ENCODE data around the gene LTBR.
A peak's percentile ranks its signal among the peaks of the same experiment; 100 is the strongest.

The LTBR gene

DNA sequence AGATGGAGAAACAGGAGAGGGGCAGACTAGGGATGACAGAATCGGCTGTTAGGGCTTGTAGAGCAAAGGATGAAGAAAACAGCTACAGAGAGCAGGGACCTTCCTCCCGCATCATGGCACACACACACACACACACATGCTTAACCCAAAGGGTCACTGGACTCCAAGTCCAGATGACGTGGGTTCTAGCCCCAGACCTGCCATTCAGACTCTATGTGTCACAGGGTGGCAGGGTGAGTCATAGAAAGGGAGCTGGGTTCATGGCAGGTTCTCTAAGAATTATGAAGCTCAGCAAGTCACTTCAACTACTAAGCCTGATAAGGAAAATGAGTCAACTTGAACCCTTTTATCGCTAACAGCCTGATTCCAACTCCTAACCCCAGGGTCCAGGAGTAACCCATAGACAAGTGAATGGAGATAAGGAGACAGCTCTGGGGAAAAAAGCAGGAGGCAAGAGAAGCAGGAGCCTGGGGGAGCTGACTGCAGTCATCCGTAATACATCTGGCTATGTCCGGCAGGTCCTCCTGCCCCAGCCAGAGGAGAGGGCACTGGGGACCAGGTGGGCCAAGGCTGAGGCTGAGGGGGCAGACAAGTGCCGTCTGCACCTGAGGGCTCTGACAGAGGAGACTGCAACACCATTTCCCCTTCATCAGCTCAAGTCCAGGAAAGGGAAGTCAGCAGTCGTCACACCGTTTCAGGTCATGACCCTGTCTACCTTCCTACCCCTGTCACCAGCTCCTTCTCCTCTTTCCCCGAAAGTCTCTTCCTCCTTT lies 38.5 kb upstream of the LTBR start:
- no peak for DNase-seq (ENCODE audit: low read depth, low spot score)

DNA sequence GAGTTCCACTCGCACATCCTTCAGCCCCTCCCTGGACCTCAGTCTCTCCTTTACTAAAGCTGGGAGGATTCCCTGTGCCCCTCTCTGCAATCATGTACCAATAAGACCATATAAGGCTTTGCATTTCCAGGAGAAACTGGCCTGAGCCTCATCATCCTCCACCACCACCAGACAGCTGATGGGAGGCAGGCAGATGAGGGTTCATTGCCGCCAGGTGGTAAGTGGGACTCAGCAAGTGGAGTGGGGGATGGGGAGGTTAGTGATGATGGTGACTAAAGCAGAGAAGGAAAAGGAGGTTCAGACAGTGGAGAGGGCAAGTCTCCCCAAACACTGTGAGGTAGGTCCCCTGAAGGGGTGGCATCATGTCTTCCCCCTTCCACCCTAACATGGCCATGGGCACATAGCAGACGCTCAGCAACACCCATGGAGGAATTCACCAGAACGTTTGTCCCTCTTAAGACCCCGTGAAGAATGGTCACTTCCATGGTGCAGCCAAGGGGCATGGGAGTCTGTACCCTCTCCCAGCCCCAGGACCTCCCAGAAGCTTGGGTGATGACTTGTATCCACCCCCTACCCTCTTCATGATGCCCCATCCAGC lies 37.6 kb upstream of the LTBR start:
- no peak for DNase-seq (ENCODE audit: low read depth, low spot score)

More for the DNA sequence above, 38.5 kb upstream of the LTBR start:
- H3K4me3 ChIP-seq (ENCODE audit: low read length), result no peak overlapping the region

DNA sequence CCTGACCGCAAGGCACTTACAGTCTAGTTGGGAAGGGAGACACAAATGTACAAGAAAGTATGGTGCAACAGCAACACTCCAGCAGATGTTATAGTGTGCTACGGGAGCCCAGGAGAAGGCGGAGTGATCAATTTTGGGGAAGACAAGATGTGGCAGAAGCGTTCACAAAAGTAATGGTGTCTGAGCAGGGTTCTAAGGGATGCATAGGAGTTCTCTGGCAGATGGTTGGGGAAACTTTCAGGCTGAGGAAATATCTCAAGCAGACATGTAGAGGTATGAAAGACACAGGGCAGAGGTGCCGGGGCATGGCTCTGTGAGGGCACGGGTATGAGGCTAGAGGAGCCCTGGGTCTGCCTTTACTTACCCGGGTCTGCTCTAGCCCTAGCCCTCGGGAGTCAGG lies 37.0 kb upstream of the LTBR start:
- H3K4me3 ChIP-seq (ENCODE audit: low read length), result no peak overlapping the region
- DNase-seq (ENCODE audit: low read depth, low spot score), result no peak

More for the DNA sequence above, 37.6 kb upstream of the LTBR start:
- no peak overlapping the region for H3K4me3 ChIP-seq (ENCODE audit: low read length)

DNA sequence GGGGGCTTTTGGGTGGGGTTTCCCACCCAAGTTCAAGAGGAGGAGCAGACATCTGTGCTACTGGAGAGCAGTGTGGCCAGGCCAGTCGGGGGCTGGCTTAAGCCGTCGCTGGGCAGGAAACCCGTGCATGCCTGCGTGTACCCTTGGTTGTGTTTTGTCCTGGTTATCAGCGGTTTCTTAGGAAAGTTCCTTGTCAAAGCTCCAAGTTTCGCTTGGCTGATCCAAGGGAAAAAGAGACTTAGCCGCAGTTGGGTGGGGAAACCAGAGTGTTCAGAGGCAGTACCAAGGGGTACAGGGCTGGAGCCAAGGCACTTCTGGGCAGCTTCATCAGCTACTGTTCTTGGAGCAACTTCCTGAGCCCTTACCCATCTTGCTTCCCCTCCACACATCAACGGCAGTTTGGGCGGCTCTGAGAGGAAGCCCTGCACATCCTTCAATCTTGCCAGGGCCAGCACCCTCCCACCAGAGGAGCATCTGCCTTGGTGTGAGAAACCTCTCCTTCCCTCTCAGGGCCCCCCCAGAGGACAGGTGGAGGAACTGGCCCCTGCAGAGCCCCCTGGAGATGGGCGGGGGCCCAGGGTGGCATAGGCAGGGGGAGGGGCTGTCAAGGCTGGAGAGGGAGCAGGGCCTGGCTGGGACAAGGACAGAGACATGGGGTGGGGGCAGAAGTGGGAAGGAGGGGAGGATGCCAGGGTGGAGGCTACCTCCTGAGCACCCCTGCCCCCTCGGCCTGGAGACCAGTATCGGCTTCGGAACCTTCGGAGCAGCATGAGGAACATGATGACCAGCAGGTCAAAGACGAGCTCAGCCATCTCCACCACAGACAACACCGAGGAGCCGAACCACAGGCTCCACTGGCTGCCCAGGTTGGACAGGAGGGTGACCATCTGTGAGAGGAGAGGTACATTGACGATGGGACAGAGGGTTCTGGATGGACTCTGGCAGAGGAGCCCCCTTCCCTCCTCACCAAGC lies 36.3 kb upstream of the LTBR start:
- H3K4me3 ChIP-seq (ENCODE audit: low read length), result peak overlapping the region; percentile 10; the same call in 1 of the 2 replicates
- peak; percentile 70 for DNase-seq (ENCODE audit: low read depth, low spot score)

DNA sequence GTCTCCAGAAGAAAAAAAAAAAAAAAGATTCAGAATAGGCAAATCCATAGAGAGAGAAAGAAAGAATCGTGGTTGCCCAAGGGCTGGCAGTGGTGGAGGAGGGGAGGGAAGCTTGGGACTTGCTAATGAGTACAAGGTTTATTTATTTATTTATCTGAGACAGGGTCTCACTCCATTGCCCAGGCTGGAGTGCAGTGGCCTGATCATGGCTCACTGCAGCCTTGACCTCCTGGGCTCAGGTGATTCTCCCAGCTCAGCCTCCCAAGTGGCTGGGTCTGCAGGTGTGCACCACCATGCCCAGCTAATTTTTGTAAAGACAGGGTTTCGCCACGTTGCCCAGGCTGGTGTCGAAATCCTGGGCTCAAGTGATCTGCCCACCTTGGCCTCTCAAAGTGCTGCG lies 32.3 kb upstream of the LTBR start:
- DNase-seq (ENCODE audit: low read depth, low spot score), result no peak
- no peak overlapping the region for H3K4me3 ChIP-seq (ENCODE audit: low read length)

DNA sequence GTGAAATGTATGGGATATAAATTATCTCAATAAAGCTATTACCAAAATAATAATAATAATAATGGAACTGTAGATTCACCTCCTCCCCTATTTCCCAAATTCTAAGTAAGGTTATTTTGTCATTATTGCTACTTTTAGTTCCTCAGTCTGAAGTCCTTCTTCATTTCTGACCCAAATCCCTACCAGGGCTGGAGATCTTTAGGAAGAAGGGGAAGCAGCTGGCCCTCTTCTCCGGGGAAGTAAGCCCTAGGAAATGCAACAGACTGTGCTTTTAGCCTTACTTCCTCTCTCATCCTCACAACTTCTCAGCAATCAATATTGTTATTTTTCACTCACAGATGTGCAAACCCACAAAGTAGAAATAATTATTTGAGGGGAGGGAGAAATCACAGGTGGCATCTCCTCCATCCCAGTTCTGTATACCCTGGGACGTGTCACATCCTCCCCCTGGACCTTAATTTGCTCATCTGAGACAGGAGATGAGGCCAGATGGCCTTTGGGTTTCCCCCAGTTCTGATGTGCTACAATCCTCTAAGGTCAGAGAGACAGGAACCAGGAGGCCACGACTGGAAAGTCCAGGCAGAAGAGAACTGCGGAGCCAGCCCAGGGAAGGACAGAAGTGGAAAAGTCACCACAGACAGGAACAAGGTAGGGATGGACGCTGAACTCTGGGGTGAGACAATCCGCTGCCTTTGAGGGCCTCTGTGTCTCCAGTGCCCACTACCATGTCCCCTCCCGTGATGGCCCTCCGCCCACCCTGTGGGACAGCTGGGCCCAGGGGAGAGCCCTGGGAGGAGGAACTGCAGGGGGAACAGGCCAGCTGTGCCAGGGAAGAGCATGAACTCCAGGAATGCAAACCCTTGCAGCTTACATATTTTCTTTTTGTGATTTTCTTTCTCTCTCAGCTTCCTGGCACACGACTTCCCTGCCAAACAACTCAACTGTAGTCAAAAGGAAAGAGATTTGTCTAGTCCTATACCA lies 31.5 kb upstream of the LTBR start:
- DNase-seq (ENCODE audit: low read depth, low spot score), result no peak
- no peak overlapping the region for H3K4me3 ChIP-seq (ENCODE audit: low read length)

DNA sequence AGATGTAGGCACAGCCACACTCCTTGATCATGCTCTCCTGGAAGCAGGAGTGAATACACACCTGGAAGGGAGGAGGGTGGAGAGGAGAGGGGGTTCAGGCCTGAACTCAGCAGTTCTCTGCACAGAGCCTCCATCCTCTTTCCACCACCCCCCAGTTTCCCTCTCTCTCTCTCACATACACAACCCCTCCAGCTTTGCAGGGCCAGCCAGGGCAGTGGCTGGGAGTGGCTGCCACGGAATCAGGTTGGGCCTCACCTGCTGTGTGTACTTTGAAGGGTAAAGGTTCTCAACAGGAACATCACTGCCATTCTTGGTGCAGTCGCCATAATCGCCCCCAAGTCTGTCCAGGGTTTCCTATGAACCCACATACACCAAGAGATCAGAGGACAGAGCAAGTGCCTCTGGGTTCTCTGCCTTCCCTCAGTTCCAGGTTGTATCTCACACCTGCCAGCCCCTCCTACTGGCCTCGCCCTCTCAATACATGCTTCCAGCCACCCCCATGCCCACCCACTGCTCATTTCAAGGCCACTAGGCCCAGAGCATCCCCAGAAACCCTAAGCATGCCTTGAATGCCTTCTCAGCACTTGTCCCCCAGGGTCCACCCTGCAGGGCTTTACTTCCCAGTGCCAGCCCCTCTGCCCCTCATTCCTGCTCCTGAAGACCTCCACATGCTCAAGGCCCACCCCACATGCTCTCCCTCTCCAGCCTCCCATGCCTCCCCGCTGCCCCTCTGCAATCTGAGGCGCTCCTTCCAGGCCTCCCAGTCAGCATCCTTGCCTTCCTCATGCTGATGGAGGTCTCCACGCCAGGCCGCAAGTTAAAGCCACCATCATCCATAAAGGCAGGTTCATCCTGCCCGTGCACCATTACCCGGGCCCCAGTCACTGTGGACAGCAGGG lies 29.2 kb upstream of the LTBR start:
- DNase-seq (ENCODE audit: low read depth, low spot score), result no peak
- H3K4me3 ChIP-seq (ENCODE audit: low read length), result no peak overlapping the region

DNA sequence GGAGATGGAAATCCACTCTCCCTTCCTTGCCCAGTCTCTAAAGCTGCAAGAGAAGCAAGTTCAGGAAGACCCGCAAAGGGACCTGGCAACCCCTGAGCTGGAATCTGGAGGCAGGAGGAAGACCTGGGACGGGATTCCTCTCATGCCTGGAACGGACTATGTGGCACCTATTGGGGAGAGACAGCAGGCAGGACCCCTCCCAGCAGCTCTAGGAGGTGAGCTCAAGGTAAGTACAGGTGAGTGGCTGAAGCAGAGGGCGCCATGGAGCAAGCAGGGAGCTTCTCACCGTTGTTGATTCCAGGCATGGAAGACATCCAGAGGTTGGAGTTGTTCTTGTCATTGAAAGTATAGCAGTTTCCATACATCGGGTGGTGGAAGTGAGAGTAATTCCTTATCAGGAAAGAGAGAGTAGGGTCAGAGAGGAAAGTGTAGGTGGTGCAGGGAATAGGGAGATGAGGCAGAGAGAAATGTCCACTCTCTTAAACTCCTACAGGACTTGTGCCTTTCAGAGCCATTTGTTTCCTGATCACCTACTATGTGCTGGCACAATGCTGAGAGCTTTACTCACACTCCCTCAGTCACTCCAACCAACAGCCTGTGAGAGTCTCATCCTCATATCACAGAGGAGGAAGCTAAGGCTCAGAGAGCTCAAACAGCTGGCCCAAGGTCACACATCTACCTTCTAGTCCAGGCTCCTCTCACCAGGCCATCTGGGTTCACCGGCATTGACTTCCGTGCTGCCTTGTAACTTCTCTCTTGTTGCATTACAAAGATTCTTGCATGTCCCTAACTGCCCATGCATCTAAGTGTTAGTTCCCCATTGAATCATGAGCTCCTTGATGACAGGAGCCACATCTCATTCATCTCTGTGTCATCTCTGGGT lies 28.2 kb upstream of the LTBR start:
- DNase-seq (ENCODE audit: low read depth, low spot score), result no peak

DNA sequence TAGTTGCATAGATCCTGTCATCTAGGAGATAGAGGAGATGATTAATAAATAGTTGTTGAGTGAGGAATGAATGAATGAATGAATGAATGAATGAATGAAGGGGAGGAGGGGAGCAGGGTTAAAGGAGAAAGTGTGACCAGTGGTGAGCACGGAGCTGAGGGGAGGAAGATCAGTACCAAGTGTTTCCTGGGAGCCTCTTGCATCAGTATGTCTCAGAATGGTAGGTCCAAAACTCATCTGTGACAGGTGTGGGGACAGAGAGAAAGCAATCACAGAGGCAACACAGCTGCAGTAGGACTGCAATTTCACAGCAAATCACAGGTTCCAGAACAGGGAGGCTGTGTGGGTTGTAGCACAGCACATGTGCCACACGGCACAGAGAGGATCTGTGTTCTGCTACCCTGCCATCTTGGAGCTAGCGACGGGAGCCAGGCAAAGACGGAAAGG lies 27.6 kb upstream of the LTBR start:
- H3K4me3 ChIP-seq (ENCODE audit: low read length), result no peak overlapping the region
- DNase-seq (ENCODE audit: low read depth, low spot score), result no peak

More for the DNA sequence above, 28.2 kb upstream of the LTBR start:
- H3K4me3 ChIP-seq (ENCODE audit: low read length), result no peak overlapping the region

DNA sequence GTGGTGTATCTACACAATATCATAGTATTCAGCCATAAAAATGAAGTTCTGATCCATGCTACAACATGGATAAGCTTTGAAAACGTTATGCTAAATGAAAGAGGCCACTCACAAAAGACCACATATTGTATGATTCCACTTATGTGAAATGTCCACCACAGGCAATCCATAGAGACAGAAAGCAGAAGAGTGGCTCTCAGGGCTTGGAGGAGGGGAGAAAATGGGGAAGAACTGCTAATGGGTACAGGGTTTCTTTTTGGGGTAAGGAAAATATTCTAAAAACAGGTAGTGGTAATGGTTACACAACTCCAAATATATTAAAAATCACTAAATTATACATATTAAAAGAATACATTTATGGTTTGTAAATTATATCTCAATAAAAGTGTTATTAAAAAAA lies 25.1 kb upstream of the LTBR start:
- H3K4me3 ChIP-seq (ENCODE audit: low read length), result no peak overlapping the region
- DNase-seq (ENCODE audit: low read depth, low spot score), result no peak

DNA sequence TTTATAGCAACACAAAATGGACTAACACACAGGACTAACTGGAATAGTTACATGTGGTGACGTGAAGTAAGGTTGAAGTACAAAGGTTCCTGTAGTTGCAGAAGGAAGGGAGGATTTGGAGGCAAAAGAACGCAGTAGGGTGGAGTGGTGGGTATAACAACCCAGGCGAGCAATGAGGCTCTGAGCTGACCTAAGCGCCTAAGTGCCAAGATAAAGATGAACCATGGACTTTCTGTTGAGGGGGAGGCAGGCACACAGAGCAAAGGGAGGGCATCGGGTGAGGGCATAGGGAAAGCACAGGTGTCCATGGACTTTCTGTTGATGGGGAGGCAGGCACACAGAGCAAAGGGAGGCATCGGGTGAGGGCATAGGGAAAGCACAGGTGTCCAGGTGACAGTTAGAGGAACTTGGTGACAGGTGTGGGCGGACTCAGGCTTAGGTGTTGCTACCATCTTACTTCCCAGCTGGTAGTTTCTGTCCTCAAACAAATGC lies 23.8 kb upstream of the LTBR start:
- H3K4me3 ChIP-seq (ENCODE audit: low read length), result no peak overlapping the region
- no peak for DNase-seq (ENCODE audit: low read depth, low spot score)

DNA sequence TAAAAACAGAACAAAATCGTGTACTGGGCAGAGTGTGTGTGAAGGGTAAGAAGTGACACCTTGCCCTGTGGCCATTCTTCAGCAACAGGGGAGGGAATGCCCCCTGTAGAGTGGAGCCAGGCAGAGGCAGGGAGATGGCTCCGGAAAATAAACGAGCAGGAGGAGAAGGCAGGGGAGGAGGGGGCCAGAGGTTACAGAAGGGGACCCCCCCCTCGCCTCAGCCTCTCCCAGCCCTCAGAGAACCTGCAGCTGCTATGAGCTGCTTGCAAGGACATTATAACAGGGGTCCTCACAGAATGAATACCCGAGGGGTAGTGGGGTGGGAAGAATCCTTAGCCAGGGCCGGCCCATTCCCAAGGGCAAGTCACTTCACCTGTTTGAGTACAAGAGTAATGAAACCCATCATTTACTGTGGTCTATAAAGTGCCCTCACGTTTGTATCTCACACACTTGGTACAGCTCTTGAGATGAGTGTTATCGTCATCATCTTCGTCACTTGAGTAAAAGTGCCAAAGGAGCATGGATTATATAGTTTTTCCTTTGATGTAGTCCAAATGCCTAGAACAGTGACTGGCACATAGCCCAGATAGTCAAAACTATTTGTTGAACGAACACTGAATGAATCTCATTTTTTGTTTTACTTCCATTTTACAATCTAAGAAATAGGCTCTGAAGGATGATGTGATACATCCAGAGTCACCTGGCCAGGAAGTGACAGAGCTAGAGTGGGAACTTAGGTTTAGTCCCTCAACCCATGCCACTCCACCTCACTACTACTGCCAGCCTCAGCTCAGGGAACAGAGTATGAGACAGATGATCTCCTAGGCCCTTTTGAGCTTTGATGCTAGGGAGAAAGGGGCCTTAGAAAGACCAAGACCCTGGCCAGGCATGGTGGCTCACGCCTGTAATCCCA lies 23.1 kb upstream of the LTBR start:
- no peak for DNase-seq (ENCODE audit: low read depth, low spot score)
- no peak overlapping the region for H3K4me3 ChIP-seq (ENCODE audit: low read length)

DNA sequence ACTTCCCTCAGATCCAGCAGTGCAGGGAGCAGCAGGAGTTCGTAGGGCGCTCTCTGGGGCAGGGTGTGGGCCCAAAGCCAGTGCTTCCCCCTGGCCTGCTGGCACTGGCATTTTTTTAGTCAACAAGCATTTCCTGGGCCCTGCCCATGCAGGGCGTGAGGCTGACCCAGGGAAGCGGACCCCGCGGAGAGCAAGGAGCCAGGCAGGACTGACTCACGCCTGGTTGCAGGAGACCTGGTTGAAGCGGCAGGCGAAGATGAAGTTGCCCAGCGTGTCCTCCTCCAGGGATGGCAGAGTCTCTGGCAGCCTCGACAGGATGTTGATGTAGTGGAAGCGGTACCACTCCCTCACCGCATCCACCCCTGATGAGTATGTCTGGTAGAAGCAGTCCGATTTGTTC lies 22.1 kb upstream of the LTBR start:
- H3K4me3 ChIP-seq (ENCODE audit: low read length), result no peak overlapping the region
- no peak for DNase-seq (ENCODE audit: low read depth, low spot score)

DNA sequence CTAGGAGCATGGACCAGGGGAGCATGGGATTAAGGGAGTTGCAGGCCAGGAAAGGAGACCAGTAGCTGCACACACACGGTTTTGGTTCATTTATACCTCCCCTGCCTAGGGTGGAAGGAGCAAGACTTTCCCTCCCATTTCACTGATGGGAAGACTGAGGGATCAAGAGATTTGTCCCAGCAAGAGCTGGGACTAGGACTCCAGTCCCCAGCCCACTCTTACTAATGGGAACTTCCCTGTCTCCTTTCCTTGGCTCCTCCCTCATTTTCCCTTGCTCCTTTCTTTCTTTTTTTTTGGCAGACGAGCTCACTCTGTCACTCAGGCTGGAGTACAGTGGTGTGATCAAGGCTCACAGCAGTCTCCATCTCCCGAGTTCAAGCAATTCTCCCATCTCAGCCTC lies 21.6 kb upstream of the LTBR start:
- H3K4me3 ChIP-seq (ENCODE audit: low read length), result no peak overlapping the region
- no peak for DNase-seq (ENCODE audit: low read depth, low spot score)

DNA sequence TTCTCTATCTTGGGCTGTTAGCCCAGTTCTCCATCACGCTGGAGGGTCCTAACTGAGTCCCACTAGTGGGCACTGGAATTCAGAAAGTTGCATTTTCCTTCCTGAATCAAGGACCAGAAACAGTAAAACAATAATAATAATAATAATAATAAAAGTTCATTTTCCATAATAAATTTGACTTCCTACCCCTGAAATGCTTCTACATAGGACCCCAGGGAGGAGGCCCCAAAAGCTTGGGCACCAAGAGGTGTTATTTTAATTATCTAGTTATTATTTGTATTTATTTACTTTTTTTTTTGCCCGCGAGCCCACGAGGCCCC lies 21.0 kb upstream of the LTBR start:
- no peak overlapping the region for H3K4me3 ChIP-seq (ENCODE audit: low read length)
- DNase-seq (ENCODE audit: low read depth, low spot score), result no peak

Measured in Jurkat, Clone E6-1 (cell line).